Measurements from ENCODE around the gene CYTH1.
"Not testable (repeated sequence)": the region's sequence is repeated elsewhere in the genome, so short reads cannot be mapped to it uniquely, and the experiment has no call there.

CYTH1 gene

DNA sequence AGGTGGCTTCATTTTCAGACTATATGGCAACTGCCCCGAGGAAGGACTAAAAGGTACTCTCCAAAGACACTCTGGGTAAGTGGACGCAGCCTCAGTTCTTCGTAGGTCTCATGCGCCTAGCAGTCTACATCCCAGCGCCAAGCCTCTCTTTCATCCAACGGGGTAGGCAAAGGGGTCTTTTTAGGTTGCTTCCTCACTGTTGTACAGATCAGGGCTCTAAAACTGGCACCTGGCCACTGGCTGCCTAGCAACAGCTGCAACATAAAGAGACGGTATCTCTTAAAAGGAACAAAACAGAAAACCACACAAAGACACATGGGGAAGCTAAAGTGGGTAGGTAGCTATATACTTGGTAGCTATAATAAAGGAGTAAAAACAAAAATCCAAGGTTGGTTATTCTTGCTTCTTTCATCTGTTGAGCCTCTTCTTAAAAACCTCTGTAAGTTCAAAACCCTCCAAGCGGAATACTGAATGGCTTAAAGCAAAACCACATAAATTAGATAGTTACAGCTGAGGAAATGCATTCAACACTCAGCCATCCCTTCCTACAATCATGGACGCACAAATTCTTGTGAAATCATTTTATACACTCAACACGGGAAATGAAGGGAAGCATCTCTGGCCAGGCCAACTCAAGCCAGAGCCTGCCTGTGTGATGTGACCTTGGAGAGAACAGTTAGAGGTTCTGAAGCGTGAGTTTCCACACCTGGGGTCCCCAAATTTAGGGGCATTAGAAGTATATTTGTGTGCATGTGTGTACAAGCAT, 22.7 kb downstream of the CYTH1 start:
- no peak for DNase-seq

DNA sequence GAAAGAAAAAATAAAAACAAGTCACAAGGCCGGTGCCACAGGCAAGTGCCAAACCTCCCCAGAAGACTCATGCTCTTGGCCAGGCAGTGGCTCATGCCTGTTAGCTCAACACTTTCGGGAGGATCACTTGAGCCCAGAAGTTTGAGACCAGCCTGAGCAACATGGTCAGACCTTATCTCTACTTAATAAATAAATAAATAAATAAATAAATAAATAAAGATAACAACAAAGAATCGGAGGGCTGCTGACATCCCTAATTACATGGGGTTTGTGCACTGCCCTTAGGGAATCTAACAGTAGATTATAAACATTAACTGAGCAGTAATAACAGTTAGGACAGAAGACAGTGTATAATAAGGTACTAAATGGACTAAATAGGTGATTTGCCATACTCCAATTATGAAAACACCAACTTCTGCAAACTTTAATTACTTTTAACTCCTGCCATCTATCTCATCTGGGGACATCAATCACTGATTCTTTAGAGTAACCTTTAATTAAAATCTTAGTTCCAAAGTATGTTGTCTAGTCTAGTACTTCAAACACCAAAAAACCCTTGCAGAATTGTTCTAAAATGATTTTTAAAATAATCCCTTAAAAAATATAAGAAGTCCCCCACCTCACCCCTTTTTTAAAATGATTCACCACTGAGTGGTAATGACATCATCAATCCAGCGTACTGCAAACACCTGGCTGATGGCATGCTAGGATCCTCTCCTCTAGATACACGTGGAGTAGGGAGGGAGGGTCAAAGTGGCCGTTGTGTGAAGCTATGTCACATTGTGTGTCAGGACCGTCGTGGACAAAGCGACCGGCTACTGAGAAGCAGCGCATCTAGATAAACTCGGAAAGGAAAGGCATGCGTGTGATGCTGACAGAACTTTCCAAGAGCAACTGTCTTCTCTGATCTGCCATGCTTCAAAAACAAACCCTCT, 28.5 kb downstream of the CYTH1 start:
- DNase-seq: no peak

DNA sequence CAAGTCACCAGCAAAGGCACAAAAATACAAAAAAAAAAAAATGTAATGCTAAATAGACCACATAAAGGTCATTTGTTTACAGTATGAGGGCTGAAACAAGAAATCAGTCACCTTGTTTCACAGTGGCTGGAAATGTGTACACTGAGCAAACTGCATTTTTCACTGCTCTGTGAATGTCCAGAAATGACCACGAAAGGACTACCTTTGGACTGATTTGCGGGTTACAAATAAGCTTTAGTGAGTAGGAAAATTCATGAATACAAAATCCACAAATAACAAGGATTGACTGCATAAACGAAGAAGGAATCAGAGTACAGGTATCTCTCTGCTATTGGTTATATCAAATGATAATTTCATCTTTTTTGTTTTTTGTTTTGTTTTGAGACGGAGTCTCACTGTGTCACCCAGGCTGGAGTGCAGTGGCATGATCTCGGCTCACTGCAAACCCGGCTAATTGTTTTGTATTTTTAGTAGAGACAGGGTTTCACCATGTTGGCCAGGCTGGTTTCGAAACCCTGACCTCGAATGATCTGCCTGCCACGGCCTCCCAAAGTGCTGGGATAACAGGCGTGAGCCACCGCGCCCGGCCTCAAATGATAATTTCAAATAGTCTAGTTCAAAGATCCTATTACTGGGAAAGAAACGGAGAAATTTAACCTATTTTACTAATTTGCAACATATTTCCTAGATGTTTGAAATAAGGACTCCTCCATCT, 30.5 kb downstream of the CYTH1 start:
- DNase-seq: no peak

DNA sequence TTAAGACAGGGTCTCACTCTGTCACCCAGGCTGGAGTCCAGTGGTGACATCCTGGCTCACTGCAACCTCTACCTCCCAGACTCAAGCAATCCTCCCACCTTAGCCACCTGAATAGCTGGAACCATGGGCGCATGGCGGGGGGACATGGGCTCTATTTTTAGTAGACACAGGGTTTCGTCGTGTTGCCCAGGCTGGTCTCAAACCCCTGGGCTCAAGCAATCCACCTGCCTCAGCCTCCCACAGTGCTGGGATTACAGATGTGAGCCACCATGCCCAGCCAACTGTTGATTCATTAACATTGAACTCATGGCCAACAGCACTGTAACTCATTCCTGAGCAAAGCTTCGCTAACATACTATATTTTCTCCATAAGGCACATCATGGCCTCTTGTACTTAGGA, 31.1 kb downstream of the CYTH1 start:
- not testable (repeated sequence) for DNase-seq

DNA sequence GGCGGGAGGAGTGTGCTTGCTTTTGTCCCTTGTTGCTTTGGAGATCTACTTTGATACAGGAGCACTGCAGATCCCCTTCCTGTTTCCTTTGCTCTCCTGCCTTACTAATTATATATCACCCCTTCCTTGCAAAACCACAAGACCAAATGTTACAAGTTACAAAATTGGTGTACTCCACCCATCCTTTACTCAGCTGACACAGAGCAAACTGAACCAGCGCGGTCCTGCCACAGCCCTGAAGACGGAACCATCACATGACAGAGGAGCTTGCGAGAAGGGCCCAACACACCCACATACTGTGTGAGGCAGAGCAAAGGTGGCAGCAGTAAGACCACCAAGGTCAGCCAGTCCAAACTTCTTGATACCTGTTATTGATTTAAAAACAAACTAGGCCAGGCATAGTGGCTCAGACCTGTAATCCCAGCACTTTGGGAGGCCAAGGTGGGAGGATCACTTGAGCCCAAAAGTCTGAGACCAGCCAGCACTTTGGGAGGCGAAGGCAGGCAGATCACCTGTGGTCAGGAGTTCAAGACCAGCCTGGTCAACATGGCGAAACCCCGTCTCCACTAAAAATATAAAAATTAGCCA, 33.2 kb downstream of the CYTH1 start:
- DNase-seq: peak; percentile 41

DNA sequence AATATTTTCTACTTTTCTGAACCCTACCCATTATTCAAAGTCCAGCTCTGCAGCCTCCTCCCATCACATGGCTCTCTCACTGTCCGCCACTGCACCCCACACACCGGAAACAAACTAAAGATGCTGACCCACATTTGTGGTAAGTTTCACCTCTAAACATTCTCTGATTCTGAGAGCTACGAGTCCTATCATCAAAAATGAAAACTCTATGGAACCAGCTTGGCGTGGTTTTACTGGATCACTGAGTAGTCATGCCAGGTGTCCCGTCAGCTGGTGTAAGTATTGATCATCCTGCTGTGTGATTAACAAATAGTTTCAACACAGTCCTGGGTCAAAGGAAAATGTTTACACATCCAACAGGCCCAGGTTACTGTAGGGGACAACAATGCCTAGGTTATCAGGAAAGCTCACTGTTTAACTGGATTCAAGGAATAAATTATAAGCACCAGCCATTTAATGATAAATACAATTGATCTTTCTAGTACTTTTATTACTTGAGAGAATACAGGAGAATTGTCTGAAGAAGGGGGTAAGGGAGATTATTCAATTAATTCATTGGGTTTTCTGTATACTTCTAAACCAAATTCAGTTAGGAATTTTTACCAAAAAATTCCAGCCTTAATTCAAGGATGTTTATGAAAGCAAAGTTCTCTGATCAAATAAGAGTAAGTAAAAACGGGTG, 33.9 kb downstream of the CYTH1 start:
- no peak for DNase-seq

DNA sequence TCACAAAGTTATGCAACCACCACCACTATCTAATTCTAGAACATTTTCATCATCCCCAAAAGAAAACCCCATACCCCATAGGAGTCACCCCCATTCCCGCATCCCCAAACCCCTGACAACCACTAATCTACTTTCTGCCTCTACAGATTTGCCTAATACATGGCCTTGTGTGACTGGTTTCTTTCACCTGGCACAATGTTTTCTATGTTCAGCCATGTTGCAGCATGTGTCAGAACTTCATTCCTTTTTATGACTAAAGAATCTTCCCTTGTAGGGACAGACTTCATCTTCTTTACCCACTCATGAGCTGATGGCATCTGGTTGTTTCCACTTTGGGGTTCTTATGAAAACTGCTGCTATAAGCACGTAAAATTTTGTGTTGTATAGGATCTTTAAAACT, 34.6 kb downstream of the CYTH1 start:
- DNase-seq: no peak

DNA sequence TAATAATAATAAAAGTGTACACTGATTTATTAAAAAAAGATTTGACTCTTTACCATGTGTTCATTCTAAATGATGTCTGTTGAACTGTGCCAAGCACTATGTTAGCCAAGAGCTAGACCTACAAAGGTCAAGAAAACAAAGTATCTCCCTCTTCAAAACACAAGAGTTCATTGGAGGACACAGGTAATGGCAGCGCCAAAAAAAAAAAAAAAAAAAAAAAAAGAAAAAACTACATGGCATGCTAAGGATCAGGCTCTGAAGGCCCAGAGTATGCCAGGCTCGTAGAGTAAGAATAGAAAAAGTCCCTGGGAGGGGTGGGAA, 35.2 kb downstream of the CYTH1 start:
- no peak for DNase-seq

DNA sequence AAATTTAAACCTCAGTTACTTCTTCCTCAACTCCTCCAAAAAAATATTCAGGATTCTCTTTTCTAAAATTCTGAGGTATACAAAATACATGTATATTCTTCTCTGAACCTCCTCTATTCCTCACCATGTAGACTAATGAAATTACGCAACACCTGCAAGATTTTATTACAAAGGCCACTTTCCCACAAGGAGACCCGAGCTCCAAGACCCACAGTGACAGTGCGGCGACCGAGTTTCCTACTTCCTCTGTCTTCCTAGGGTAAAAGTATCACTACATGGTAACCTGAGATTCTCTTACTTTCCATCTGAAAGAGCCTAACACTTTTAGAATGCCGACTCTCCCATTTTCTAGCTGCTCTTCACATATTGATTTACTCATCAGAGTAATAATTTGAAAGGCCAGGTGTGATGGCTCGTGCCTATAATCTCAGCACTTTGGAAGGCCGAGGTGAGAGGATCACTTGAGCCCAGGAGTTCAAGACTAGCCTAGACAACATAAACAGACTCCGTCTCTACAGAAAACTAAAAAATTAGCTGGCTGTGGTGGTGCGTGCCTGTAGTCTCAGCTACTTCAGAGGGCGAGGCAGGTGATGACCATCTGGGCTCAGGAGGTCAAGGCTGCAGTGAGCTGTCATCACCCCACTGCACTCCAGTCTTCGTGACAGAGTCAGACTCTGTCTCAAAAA, 35.7 kb downstream of the CYTH1 start:
- no peak for DNase-seq

DNA sequence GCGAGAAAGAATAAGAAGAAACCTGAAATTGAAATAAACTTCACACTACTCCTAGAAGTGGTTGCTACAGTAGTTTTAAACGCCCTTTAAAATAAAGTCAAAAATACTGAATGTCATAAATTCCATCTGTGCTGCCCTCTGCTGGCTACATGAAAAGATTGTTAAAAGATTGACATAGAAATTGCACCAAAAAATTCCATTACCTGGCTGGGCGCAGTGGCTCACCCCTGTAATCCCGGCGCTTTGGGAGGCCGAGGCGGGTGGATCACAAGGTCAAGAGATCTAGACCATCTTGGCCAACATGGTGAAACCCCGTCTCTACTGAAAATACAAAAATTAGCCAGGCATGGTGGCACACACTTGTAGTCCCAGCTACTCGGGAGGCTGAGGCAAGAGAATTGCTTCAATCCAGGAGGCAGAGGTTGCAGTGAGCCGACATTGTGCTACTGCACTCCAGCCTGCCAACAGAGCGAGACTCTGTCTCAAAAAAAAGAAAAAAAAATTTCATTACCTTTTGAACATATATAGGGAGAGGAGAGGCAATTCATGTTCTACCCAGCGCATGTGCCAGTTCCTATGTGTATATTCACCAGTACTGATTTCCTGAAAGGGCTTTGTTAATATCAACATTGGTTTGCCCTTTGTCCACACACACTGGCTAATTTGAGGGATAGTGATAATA, 36.5 kb downstream of the CYTH1 start:
- peak; percentile 47 for DNase-seq

DNA sequence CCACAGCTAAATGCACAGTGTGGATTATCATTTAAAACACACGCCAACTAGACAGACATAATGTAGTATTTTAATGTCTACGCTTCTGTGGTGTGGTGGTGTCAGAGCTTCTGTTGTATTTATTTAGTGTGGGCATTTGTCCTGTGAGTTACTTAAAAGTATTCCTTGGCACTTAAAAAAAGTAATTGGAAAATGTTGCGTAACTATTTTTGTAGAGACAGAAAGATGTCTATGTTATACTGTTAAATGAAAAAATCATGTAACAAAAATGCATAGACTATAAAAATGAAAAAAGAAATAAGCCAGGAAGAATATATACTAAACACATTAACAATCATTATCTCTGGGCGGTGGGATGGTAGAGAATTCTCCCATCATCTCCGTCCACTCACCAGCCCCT, 39.2 kb downstream of the CYTH1 start:
- no peak for DNase-seq

DNA sequence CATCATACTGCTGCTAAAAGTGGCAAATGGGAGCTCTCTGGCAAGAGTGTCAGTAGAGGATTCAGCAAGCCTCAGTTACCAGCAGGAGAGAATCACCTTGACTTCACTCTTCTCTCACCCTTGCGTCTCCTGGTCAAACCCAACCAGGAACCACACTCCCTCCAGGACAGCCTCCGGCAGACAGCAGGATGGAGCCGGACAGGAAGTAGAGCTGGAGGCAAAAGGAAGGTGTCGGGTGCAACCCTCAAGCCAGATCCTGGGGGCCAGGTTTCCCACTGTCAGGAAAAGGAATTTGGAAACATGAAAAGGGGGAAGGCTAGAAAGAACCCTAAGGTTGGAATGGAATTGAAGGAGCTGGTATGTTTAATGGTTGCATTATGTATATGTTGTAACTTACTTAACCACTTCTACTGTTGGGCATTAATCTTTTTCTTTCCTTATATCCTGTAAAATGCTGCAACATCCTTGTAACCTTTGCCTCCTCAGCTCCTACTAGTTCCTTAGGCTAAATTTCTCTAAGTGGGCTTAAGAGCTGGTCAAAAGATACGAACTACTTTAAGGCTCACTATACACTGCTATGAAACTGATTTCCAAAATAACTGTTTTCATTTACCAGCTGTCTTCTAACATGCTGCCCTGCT, 40.3 kb downstream of the CYTH1 start:
- no peak for DNase-seq

DNA sequence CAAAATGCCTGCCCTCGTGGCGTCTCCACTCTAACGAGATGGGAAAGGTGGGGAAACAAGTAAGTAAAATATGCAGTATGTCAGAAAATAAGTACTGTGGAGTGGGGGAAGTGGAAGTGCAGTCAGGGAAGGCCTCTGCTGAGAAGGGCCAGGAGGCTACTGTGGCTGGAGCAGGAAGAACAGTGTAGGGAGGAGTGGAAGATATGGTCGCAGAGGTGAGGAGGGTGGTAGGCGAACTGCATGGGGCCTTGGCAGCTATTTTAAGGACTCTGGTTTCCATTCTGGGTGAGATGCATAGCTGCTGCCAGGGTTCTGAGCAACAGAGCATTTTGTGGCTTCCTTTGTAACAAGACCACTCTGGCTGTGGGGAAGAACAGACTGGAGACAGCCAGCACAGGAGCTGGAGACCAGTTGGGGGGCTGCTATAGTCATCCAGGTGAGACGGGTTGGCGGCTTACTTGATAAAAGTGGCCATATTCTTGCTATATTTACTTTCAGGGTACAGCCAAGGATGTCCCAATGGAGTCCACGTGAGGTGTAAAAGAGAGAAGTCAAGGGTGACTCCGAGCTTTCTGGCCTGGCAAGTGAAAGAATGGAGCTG, 42.6 kb downstream of the CYTH1 start:
- no peak for DNase-seq

DNA sequence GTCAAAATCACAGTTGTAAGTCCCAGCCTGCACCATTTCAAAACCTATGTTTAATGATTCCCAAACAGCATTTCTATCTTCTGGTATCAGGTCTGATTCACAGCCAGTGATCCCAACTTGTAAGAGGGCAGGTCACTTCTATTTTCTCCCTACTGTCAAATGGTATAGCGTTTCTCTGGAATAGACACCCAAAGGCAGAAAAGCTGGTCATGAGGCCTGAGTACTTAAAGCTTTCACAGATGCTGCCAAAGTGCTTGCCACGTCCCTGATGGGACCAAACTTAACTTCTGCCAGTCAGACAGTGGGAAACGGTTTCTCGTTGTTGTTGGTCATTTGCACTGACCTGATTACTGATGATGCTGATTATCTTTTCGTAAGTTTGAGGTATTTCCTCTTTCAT, 43.4 kb downstream of the CYTH1 start:
- no peak for DNase-seq

DNA sequence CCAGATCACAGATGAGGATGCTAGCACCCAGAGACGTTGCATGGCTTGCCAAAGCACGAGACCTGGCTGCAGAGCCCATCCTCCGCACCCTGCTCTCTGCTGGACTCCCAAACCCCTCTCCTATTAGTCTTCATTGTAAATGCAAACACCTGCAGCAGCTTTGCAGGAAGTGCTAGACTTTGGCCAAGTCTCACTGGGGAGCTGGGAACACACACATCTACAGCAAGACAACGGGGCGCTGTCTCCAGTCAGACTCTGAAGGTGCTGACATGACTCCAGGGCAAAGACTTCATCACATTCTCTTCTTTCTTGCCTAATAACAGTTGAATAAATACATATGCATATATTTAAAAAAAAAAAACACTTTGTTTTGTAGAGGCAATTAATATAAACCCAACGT, 43.8 kb downstream of the CYTH1 start:
- no peak for DNase-seq

DNA sequence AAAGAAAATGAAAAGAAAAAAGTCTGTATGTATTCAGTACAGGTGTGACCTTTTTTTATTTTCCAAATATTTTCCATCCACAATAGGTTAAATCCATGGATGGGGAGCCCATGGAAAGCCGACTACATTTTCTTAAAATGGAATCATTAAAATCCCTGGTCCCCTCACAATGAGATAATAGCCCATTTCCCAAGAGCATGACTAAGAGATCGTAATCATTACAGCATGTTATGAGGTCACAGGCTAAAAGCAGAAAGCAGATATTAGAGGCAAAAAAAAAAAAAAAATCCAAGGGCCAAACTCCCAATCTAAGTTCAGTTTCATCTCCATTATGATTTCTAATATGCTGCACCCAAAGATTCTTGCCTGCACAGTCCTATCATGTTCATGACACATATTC, 44.7 kb downstream of the CYTH1 start:
- no peak for DNase-seq

DNA sequence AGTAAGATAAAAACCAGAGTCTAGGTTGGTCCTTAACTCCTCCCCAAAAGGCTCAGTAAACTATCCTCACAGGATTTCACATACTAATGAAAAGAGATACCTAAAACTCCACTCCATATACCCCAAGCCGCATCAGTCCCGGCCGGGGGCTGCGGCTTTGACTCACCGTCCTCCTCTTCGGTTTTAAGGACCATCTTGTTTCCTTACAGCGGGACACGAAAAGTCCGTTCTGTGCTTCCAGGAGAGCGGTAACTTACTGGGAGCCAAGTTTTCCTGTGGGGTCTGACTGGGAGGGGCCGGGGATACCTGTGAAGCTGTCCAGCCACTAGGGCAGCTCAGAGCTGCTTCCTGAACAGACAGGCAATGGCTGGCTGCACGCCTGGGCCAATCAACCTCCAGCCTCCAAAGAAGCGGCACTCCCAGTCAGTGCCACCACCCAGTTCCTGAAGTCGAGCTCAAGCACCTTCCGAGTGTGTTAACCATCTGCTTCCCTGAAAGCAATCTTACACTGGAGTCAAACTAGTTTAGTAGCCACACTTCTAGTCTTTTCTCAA, 45.5 kb downstream of the CYTH1 start:
- DNase-seq: peak; percentile 39

DNA sequence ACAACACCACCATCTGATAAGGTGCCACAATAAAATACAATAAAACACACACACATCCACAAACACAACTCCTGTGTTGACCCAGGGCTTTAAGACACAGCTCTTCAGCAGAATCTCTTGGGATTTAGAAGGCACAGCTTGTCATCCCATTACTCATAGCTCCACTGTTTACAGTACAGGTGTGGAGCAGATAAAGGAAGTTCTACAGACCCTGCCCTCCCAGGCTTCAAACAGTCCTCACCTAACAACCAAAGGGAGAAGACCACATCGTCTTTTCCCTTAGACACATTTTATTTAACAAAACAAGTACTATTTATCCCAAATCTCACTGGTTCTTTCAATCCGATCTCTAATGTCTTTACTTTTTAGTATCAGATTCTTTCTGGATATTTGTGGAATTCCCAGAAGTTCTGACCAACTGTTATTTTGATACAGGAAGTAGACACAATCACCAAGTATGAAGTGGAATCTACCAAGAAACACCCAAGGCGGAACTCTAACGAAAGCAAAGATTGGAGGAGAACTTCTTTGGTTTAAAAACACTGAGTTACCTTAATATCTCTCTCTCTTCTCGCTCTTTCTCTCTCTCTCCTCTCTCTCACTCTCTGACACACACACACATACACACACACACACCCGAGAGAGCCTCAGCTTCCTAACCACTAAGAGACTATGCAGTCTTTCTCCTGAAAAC, 46.1 kb downstream of the CYTH1 start:
- DNase-seq: no peak

Measured in stimulated activated CD4-positive, alpha-beta T cell treated with anti-CD3 and anti-CD28 coated beads, Interleukin-12 subunit alpha, Interleukin-12 subunit beta, amount 100 ng/mL, for 4 hours (primary cell).